Cardiac muscle cell (in vitro differentiated cells and primary cell): ENCODE data around the gene GRM4. TPM values are rescaled to one million over a fixed set of nuclear protein-coding genes. Genes with fewer than 3 reads are reported as not detected.
"Not testable (repeated sequence)": the region's sequence is repeated elsewhere in the genome, so short reads cannot be mapped to it uniquely, and the experiment has no call there.

ENCODE experiments used
- DNase-seq, 2 donors: peaks; one replicate each; pipeline versions ENCODE4 v3.0.0 to v3.0.0-alpha.2; 2010 to 2017; ENCODE audit warnings: low read depth in 1 of 2, low spot score in 1 of 2
- H3K27ac ChIP-seq: fragments of 200-600 bp; sonication (generic); 2 replicates; pipeline ENCODE4 v1.5.1; 2016
- H3K27me3 ChIP-seq: fragments of 200-600 bp; sonication (generic); 2 replicates; pipeline ENCODE4 v1.6.0; 2016; ENCODE audit warnings: control low read depth
- H3K36me3 ChIP-seq: fragments of 200-600 bp; sonication (generic); 2 replicates; pipeline ENCODE4 v1.5.1; 2016; ENCODE audit warnings: control low read depth
- H3K4me1 ChIP-seq: fragments of 200-600 bp; sonication (generic); 2 replicates; pipeline ENCODE4 v1.8.1; 2017; ENCODE audit warnings: low read depth, mild to moderate bottlenecking, mixed run types
- H3K4me3 ChIP-seq: fragments of 200-600 bp; sonication (generic); 2 replicates; pipeline ENCODE4 v1.5.1; 2016; ENCODE audit warnings: mild to moderate bottlenecking
- H3K9me3 ChIP-seq: fragments of 200-600 bp; sonication (generic); 2 replicates; pipeline ENCODE4 v1.5.1; 2017; ENCODE audit warnings: low read depth, mild to moderate bottlenecking, control low read depth
- CTCF ChIP-seq: IDR thresholded peaks from 2 replicates; pipeline ENCODE4 v1.5.1; 2012; ENCODE audit warnings: low read depth, mild to moderate bottlenecking, low read length
- polyA plus RNA-seq: library from polyadenylated mRNA; unstranded; fragments of >200 nt; fragmentation: Nextera tagmentation; extraction: Ambion mirVana; gene quantifications from 2 replicates; pipeline ENCODE4 v1.2.1, GENCODE V29; 2016
- total RNA-seq: library from RNA; depleted of rRNA; stranded (reverse); fragments of >200 nt; gene quantifications from 2 replicates; pipeline ENCODE4 v1.2.3, GENCODE V29; 2016

GRM4 gene
- total RNA-seq = 0.25 and 0.42 TPM in 2 replicates
- polyA plus RNA-seq = 0.22 and 0.31 TPM in 2 replicates

- H3K27ac ChIP-seq = no peak within 1 kb of the TSS
- H3K4me1 ChIP-seq = peaks cover 12% of the 10 kb centered on the region
- no peak for DNase-seq
- peaks cover 63% of the 10 kb centered on the region for H3K27me3 ChIP-seq
- H3K36me3 ChIP-seq = no peaks in the 10 kb centered on the region
- no peaks in the 10 kb centered on the region for H3K9me3 ChIP-seq
- TF ChIP-seq CTCF = no peak
- H3K4me3 ChIP-seq = peak within 1 kb of the TSS; percentile 51
Measured at GRCh38 chr6:34146021-34146782, at the start of gene GRM4. Gene GRM4 (minus strand): TSS chr6:34146087. CDS start chr6:34133496, 12,591 bp downstream.

GRCh38 chr6:34194772-34195171 lies 48.9 kb upstream of the GRM4 start:
- no peak for DNase-seq
- TF ChIP-seq CTCF = no peak
- Histone ChIP-seq H3K9me3 (no peaks in the 10 kb centered on the region), H3K4me3 (no peak overlapping the region), H3K4me1 (no peaks in the 10 kb centered on the region), H3K27me3 (no peaks in the 10 kb centered on the region), H3K36me3 (no peaks in the 10 kb centered on the region), H3K27ac (no peak overlapping the region)

- no peak overlapping the region for H3K4me3 ChIP-seq
- H3K9me3 ChIP-seq = no peaks in the 10 kb centered on the region
- no peak for TF ChIP-seq CTCF
- no peak overlapping the region for H3K27ac ChIP-seq
- no peaks in the 10 kb centered on the region for H3K36me3 ChIP-seq
- DNase-seq = no peak
- no peaks in the 10 kb centered on the region for H3K4me1 ChIP-seq
- no peaks in the 10 kb centered on the region for H3K27me3 ChIP-seq
Measured at GRCh38 chr6:34190504-34191122, 44.7 kb upstream of the GRM4 start.

- no peak overlapping the region for H3K27ac ChIP-seq
- H3K4me1 ChIP-seq = no peaks in the 10 kb centered on the region
- TF ChIP-seq CTCF = no peak
- H3K36me3 ChIP-seq = no peaks in the 10 kb centered on the region
- H3K4me3 ChIP-seq = no peak overlapping the region
- no peaks in the 10 kb centered on the region for H3K9me3 ChIP-seq
- no peaks in the 10 kb centered on the region for H3K27me3 ChIP-seq
- DNase-seq = no peak
Measured at GRCh38 chr6:34189806-34190503, 44.1 kb upstream of the GRM4 start.

GRCh38 chr6:34184726-34185125 lies 38.8 kb upstream of the GRM4 start:
- not testable (repeated sequence) for H3K9me3 ChIP-seq, H3K27me3 ChIP-seq, H3K36me3 ChIP-seq, H3K4me1 ChIP-seq, H3K4me3 ChIP-seq, H3K27ac ChIP-seq, DNase-seq
